H1 (cell line): ENCODE measurements around the gene MVP. TPM values are rescaled to one million over a fixed set of nuclear protein-coding genes. Genes with fewer than 3 reads are reported as not detected.

Experiments used
- BRCA1 ChIP-seq: IDR thresholded peaks from 2 replicates; pipeline ENCODE4 v1.6.1; 2012; ENCODE audit warnings: low read depth, low read length, improper control_type of control experiment
- EP300 ChIP-seq, 2 experiments: IDR thresholded peaks; 1 replicate in 1 of 2; 2 replicates in 1 of 2; pipeline ENCODE4 v1.6.1; 2011 to 2012; ENCODE audit warnings: low read depth in 2 of 2, low read length in 2 of 2, mild to moderate bottlenecking in 2 of 2, borderline replicate concordance in 1 of 2, inconsistent platforms in 1 of 2, moderate library complexity in 1 of 2
- JUN ChIP-seq: IDR thresholded peaks from 2 replicates; pipeline ENCODE4 v1.6.1; 2011; ENCODE audit warnings: low read depth, mild to moderate bottlenecking, improper control_type of control experiment, low read length
- MAFK ChIP-seq: IDR thresholded peaks from 2 replicates; pipeline ENCODE4 v1.6.1; 2012; ENCODE audit warnings: low read depth, mild to moderate bottlenecking, improper control_type of control experiment, low read length
- YY1 ChIP-seq: IDR thresholded peaks from 2 replicates; pipeline ENCODE4 v1.6.1; 2011; ENCODE audit warnings: low read depth, mild to moderate bottlenecking, low read length
- polyA plus RNA-seq, 7 experiments: library from polyadenylated mRNA; depleted of rRNA in 3 of 7; stranded (reverse) in 5 of 7; unstranded in 2 of 7; fragments of >200 nt in 5 of 7; fragments of 200-250 nt in 2 of 7; gene quantifications; 1 replicate in 5 of 7; 2 replicates in 1 of 7; 4 replicates in 1 of 7; pipeline versions ENCODE4 v1.2.1 to v1.2.3, GENCODE V29; 2011 to 2013; ENCODE audit warnings: missing spikeins in 2 of 7, mixed read lengths in 2 of 7
- total RNA-seq: library from RNA; stranded (reverse); fragmentation: NEBNext Ultra II Directional; extraction: Animal tissue kit (Norgen Biotek cat#: 25700); gene quantifications from 2 replicates; pipeline ENCODE4 v1.2.1, GENCODE V29; 2021
- TF ChIP-seq, protein P1 (sequence below): IDR thresholded peaks from 2 replicates; pipeline ENCODE4 v1.6.1; 2011; ENCODE audit warnings: low read depth, mild to moderate bottlenecking, low read length; ENCODE audit not compliant: insufficient read depth

Gene MVP
- total and polyA plus RNA-seq, 2 of the 8 experiments (the other 6 are each of a cell fraction or from before 2014, with no cell fraction given) = 1.9 TPM

DNA sequence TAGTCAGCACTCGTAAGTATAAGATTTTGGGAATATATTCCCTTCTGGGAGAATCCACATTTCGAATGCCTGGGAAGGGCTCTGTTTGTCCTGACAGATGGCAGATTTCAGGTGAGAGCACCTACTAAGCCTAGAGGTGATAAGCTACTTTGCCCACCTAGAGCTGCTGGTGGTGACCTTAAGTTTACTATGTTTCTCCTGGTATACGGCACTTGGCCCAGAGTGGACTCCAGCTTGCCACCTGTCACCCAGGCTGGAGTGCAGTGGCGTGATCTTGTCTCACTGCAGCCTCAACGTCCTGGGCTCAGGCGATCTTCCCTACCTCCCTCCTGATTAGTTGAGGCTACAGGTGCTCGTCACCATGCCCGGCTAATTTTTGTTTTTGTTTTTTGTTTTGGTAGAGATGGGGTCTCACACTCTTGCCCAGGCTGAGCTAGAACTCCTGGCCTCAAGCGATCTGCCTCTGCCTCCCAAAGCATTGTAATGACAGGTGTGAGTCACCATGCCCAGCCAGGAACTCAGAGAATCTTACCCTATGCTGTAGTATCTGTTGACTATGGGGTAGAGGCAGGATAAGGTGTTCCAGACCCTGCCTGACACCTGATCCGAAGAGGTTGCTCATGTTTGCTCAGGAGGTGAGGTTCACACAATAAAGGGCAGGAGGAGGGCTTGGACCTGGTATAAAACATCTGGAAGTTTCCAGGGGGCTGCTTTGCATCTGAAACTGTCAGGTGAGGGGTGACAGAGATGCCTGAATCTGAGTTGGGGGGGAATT lies 42.5 kb upstream of the MVP start, which contains the start of gene ZG16 (continued):
- TF ChIP-seq, protein P1, sequence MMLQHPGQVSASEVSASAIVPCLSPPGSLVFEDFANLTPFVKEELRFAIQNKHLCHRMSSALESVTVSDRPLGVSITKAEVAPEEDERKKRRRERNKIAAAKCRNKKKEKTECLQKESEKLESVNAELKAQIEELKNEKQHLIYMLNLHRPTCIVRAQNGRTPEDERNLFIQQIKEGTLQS = no peak
- TF ChIP-seq MAFK (no peak), EP300 (IDR thresholded peaks at IDR 0.05; ENCODE audit: borderline replicate concordance in 1 of 2, low read depth in 2 of 2, low read length in 2 of 2) (no peak), JUN (no peak), YY1 (no peak), BRCA1 (no peak)
